A549 treated with GW870086 at 1 μM for 4 hours (cell line): ENCODE data around the gene TFCP2. TPM values are rescaled to one million over a fixed set of nuclear protein-coding genes. Genes with fewer than 3 reads are reported as not detected.

Experiments used
- total RNA-seq: library from RNA; stranded (reverse); fragments of 200-300 nt; extraction: Qiagen RNA extraction; gene quantifications from 5 replicates; pipeline ENCODE4 v1.2.3, GENCODE V29; 2022; ENCODE audit warnings: low read depth

The TFCP2 gene, protein sequence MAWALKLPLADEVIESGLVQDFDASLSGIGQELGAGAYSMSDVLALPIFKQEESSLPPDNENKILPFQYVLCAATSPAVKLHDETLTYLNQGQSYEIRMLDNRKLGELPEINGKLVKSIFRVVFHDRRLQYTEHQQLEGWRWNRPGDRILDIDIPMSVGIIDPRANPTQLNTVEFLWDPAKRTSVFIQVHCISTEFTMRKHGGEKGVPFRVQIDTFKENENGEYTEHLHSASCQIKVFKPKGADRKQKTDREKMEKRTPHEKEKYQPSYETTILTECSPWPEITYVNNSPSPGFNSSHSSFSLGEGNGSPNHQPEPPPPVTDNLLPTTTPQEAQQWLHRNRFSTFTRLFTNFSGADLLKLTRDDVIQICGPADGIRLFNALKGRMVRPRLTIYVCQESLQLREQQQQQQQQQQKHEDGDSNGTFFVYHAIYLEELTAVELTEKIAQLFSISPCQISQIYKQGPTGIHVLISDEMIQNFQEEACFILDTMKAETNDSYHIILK
- total RNA-seq, result 18.0 to 21.3 TPM (median 20.3 TPM) in 5 replicates

DNA sequence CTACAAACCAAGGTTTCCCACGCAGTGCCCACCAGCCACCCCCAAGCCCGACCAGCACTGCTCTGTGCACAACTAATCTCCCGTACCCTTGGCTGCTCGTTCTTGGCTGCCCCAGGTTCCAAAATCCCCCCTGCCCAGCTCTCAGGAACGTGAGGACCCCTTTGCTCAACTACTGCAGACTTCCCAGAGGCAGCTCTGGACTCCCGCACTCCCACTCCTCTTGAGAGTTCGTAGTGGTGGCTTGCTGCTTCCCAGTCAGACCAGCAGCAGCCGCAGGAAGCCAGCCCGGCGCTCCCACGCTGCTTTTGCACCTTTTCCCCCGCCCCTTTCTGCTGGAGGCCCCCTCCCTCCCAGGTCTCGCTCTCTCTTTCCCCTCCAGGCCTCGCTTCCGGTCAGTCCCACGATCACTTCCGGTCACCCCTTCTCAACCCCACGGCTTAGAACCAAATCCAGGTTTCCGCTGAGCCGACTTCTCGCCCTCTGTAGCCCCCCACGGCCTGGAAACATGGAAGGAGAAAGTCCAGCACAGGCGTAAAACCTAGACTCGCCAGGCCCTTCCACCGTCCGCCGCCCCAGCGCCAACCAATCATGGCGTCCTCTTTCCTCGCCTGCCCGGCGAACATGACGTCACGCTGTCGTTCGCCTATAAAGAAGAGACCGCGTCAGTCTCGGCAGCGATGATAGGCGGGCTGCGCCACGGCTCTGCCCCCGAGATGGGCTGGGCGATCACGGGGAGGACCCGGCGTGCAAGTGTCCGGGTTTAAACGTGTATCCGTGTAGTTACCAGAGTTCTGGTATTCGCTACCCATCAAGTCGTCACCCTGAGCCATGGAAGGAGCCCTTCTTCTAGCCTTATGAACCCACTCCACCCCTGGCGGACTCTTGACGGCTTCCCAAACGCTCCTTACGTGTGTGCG, at the start of gene TFCP2:
TSS of gene TFCP2 (minus strand) at position 621 of the 917 bp plus-strand sequence. CDS start 713 bp downstream, outside the sequence.

DNA sequence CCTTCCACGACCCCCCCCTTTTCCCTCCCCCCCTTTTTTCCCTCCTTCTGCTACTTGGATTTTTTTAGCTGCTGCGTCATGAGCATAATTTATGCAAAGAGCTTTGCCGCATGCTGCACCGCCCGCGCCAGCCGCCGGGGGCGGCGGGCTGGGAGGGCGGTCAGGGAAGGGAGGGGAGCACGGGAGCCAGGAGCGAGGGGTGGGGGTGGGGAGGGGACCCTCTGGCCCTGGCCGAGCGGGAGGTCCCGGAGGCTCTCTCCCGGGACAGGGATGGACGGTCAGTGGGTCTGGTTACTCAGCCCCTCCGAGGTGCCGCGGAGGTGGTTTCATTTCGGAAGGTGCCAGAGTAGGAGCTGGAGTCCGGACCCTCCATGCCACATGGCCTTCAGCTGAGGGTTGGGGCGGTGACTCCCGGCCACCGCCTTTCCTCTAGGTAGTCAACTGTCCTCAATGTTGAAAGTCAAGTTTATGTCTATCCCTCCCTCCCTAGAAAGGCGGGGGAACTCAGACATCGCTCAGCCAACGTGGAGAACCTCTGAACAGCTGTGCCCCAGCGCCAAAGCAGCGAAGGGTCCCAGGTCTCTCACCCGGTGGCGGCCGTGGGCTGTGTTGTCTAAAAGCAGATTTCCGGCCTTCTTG, 45.2 kb upstream of the TFCP2 start, which contains the start of gene POU6F1:
TSS of gene POU6F1 (minus strand) at position 95 of the 639 bp plus-strand sequence. CDS start 11,226 bp downstream, outside the sequence.

DNA sequence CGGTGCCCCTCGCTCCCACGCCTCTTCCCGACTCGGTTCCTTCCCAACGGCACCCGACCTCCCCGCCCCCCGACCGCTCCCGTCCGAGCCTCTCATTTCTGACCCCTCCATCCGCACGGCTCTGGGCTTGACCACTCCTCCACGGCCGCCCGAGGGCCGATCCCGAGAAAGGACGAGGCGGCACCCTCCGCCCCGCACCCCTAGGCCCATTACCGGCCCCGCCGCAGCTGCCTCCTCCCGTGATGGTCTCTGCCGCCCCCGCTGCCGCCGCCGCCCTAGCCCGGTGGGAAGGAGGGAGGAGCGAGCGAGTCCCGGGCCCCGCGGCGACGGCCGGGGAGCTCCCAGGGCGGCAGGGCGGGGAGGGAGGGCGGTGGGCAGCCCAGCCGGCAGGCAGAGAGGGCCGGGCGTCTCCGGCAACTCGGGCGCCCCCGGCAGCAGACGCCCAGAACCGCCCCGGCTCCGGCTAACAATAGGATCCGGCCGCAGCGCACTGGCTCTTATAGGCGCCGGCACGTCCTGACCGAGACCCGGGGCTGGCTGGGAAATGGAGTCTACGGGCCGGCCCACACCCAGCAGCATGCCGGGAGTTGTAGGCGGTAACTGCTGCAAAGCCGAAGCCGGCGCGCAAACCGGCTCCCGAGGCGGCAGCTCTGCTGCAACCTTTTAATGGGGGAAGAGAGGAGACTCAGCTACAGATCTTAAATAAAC, 89.7 kb downstream of the TFCP2 start, which contains the start of gene CSRNP2:
TSS of gene CSRNP2 (minus strand) at position 471 of the 708 bp plus-strand sequence. CDS start 7,035 bp downstream, outside the sequence.

DNA sequence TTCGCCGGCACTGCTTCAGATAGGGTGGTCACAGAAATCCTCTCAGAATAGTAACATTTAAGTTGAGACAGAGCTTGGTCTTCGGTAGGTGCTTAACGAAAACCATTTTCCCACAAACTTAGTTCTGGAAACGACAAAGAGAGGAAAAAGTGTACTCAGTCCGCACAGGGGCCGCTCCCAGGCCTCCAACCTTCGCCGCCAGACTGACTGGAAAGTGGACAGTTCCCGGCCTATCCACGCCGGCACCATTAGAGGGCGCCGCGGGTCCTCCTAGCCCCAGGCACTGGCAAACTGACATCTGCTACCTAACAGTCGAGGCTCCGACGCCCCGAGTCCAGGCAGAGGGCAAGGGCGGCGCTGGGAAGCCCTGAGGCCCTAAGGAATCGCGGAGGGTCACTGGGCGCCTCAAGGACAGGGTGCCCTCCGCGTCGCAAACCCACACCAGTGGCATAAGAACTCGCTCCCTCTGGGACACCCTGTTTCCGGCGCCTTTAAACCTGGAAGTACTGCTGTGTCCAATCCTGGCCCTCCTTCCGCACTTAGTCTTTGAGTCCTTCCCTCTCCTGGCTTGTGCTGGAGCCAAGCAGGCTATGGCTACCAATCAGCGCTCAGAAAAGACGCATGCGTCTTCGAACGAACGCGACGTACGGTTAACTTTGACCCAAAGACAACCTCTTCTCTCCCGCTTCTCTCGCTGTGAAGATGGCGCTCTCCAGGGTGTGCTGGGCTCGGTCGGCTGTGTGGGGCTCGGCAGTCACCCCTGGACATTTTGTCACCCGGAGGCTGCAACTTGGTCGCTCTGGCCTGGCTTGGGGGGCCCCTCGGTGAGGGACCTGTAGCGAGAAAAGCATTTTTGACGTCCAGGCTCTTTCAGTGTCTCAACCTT, 125.0 kb downstream of the TFCP2 start, which contains the start of gene LETMD1:
TSS of gene LETMD1 (plus strand) at position 673 of the 886 bp plus-strand sequence. CDS start at position 703, 30 bp downstream.

Other genes with a start within 250 kb of the TFCP2 start
- gene HIGD1C, start 220.6 kb downstream of the TFCP2 start, total RNA-seq, result not detected in 5 replicates
- 15.0 to 24.1 TPM (median 22.6 TPM) in 5 replicates for gene SLC11A2, start 146.8 kb downstream of the TFCP2 start, total RNA-seq
- gene LETMD1, start 124.8 kb downstream of the TFCP2 start, total RNA-seq, result 23.9 to 27.0 TPM (median 24.3 TPM) in 5 replicates
- gene CSRNP2, start 89.5 kb downstream of the TFCP2 start, total RNA-seq, result 10.7 to 14.2 TPM (median 13.1 TPM) in 5 replicates
- 1.2 to 2.8 TPM (median 2.1 TPM) in 5 replicates for gene POU6F1, start 44.9 kb upstream of the TFCP2 start, total RNA-seq
- 302 to 342 TPM (median 331 TPM) in 5 replicates for gene DAZAP2, start 65.7 kb upstream of the TFCP2 start, total RNA-seq
- 27.0 to 32.8 TPM (median 31.8 TPM) in 5 replicates for gene SMAGP, start 97.3 kb upstream of the TFCP2 start, total RNA-seq
- 0.14 to 0.18 TPM (median 0.17 TPM) in 3 of 5 replicates, not detected in the others for gene BIN2, start 151.0 kb upstream of the TFCP2 start, total RNA-seq
- gene CELA1, start 173.5 kb upstream of the TFCP2 start, total RNA-seq, result not detected in 5 replicates
- gene GALNT6, start 218.3 kb upstream of the TFCP2 start, total RNA-seq, result 2.8 to 3.7 TPM (median 3.4 TPM) in 5 replicates